ENCODE data around the gene IPO8. TPM values are rescaled to one million over a fixed set of nuclear protein-coding genes. Genes with fewer than 3 reads are reported as not detected.
A peak's percentile ranks its signal among the peaks of the same experiment; 100 is the strongest.

The IPO8 gene
- total and polyA plus RNA-seq, 2 of the 4 experiments (the other 2 are of a cell fraction) = 11.1 to 31.5 TPM

DNA sequence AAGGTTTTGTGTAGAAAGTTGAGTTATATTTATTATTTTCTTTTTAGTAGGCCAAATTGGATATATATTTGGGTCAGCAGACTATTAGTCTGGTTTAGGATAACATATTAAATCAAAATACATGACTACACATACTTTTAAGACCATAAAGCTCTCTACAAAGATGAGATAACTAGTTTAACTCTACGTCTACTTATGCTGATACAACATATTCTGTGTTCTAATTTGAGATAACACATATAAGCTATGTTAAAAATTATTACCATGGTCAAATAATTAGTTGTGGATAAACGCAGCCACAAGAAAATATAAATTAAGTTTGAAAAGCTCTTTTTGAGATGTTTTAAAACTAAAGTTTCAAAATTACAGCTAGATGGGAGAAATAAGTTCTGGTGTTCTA, 55.3 kb downstream of the IPO8 start:
- Histone ChIP-seq H3K27me3 (ENCODE audit: control insufficient read depth, insufficient read depth, low read length) (no peaks in the 10 kb centered on the region), H3K4ac (ENCODE audit: low read depth, low read length) (no peak overlapping the region), H2BK5ac (ENCODE audit: low read depth, low read length, poor library complexity, severe bottlenecking) (no peak overlapping the region), H3K27ac (ENCODE audit: insufficient read depth, low read length) (no peak overlapping the region), H3K36me3 (ENCODE audit: control insufficient read depth, insufficient read depth, low read length) (peaks cover 16% of the 10 kb centered on the region), H3K14ac (replicated peaks; ENCODE audit: low read depth, low read length) (no peak overlapping the region), H3K9me3 (ENCODE audit: control insufficient read depth, insufficient read depth, low read length) (no peaks in the 10 kb centered on the region), H4K20me1 (ENCODE audit: insufficient read depth, low read length) (no peaks in the 10 kb centered on the region), H3K4me1 (ENCODE audit: control insufficient read depth, insufficient read depth, low read length) (no peaks in the 10 kb centered on the region), H3K9me1 (ENCODE audit: insufficient read depth, low read length) (no peaks in the 10 kb centered on the region), H4K5ac (ENCODE audit: low read depth, low read length) (no peak overlapping the region), H3K79me1 (ENCODE audit: low read depth in 1 of 2, low read length in 2 of 2) (peaks cover 7% of the 10 kb centered on the region in 2 experiments; a peak in 1 of 4 replicates), H3K9ac (ENCODE audit: low read depth, low read length) (no peak overlapping the region), H3K56ac (ENCODE audit: extremely low read depth, insufficient read depth, low read length) (no peak overlapping the region), H3K23ac (ENCODE audit: low read depth, low read length) (no peak overlapping the region), H2AK5ac (ENCODE audit: low read depth, low read length) (no peak overlapping the region), H2BK20ac (ENCODE audit: low read depth, low read length) (no peak overlapping the region), H3K4me2 (ENCODE audit: low read depth, low read length) (no peak overlapping the region), H4K91ac (ENCODE audit: insufficient read depth, low read depth, low read length) (no peak overlapping the region), H3K18ac (ENCODE audit: low read depth, low read length) (no peak overlapping the region), H3K4me3 (ENCODE audit: insufficient read depth, low read depth, low read length) (no peak overlapping the region), H2BK120ac (ENCODE audit: low read depth, low read length) (no peak overlapping the region), H2AFZ (replicated peaks; ENCODE audit: low read length, poor library complexity) (no peak overlapping the region), H2BK15ac (ENCODE audit: low read depth, low read length) (no peak overlapping the region), H4K8ac (ENCODE audit: low read depth in 2 of 2, low read length in 2 of 2) (no peak overlapping the region), H2AK9ac (replicated peaks; ENCODE audit: low read depth, low read length, poor library complexity) (no peak overlapping the region)
- no CpG with 5 or more reads among the region's 2 CpGs for WGBS, 2 experiments (ENCODE audit: extremely low coverage in 2 of 2, insufficient read length in 1 of 2)
- intact Hi-C loops (cut with micrococcal nuclease) = no loop called here
- no TSS peak for BruUV-seq (replicated peaks)
- DNase-seq = no peak
- ChIA-PET CTCF (no interaction called here), POLR2A (ENCODE audit: unreplicated experiment) (no interaction called here)
- dilution Hi-C loops (cut with HindIII; ENCODE audit: low sequenced_read_pairs, unreplicated experiment) = no loop called here
- ATAC-seq (ENCODE audit: low read depth) = no peak
- in situ Hi-C loops (cut with MboI; ENCODE audit: low sequenced_read_pairs) = no loop called here
- TF ChIP-seq MXI1 (IDR thresholded peaks at IDR 0.05; ENCODE audit: borderline replicate concordance, low read depth, low read length) (no peak), MAFK (IDR thresholded peaks at IDR 0.05; ENCODE audit: low read depth, low read length) (peak; percentile 42)

Measured in IMR-90 (cell line).